Muscle of arm (tissue), 12 donors: ENCODE measurements around the gene WWOX. TPM values are rescaled to one million over a fixed set of nuclear protein-coding genes. Genes with fewer than 3 reads are reported as not detected.

Experiments used
- DNase-seq: peaks from one replicate; pipeline ENCODE4 v3.0.0-alpha.2; 2013
- polyA plus RNA-seq, 12 donors: library from polyadenylated mRNA; unstranded; fragments of 120-200 nt; gene quantifications; one replicate each; pipeline ENCODE4 v1.2.1, GENCODE V29; 2013; ENCODE audit not compliant: insufficient read length in 12 of 12

The WWOX gene
- polyA plus RNA-seq, 12 donors, result 7.4 to 17.2 (median 10.9) TPM; not detected in 2

GRCh38 chr16:78984887-78985464 lies 885.5 kb downstream of the WWOX start:
- peak; percentile 69 for DNase-seq

GRCh38 chr16:78985716-78986605 lies 886.5 kb downstream of the WWOX start:
- DNase-seq, result peak; percentile 46

- no peak for DNase-seq
Observed at GRCh38 chr16:78987666-78988065, 888.2 kb downstream of the WWOX start.

- no peak for DNase-seq
Observed at GRCh38 chr16:78988361-78988969, 889.0 kb downstream of the WWOX start.

- DNase-seq, result no peak
Observed at GRCh38 chr16:78990309-78990701, 890.9 kb downstream of the WWOX start.

- no peak for DNase-seq
Observed at GRCh38 chr16:78992001-78992400, 892.5 kb downstream of the WWOX start.

- DNase-seq, result no peak
Observed at GRCh38 chr16:78993346-78993745, 893.9 kb downstream of the WWOX start.

- no peak for DNase-seq
Observed at GRCh38 chr16:78994135-78994745, 894.8 kb downstream of the WWOX start.

GRCh38 chr16:78995441-78995840 lies 896.0 kb downstream of the WWOX start:
- DNase-seq, result no peak

GRCh38 chr16:78996790-78997189 lies 897.3 kb downstream of the WWOX start:
- DNase-seq, result no peak

- DNase-seq, result no peak
Observed at GRCh38 chr16:78998879-78999278, 899.4 kb downstream of the WWOX start.

- no peak for DNase-seq
Observed at GRCh38 chr16:79001156-79001967, 901.9 kb downstream of the WWOX start.

- no peak for DNase-seq
Observed at GRCh38 chr16:79003026-79003609, 903.7 kb downstream of the WWOX start.

GRCh38 chr16:79004309-79004708 lies 904.9 kb downstream of the WWOX start:
- DNase-seq, result no peak

GRCh38 chr16:79005096-79005495 lies 905.6 kb downstream of the WWOX start:
- DNase-seq, result no peak

- DNase-seq, result no peak
Observed at GRCh38 chr16:79006206-79006605, 906.8 kb downstream of the WWOX start.

- no peak for DNase-seq
Observed at GRCh38 chr16:79006765-79007164, 907.3 kb downstream of the WWOX start.

GRCh38 chr16:79007614-79008013 lies 908.2 kb downstream of the WWOX start:
- no peak for DNase-seq

GRCh38 chr16:79008036-79008868 lies 908.8 kb downstream of the WWOX start:
- DNase-seq, result no peak

GRCh38 chr16:79008869-79009179 lies 909.4 kb downstream of the WWOX start:
- no peak for DNase-seq
